IPS-NIHi11 (cell line): Measurements from ENCODE around the gene CKAP5.
"Not testable (repeated sequence)": the region's sequence is repeated elsewhere in the genome, so short reads cannot be mapped to it uniquely, and the experiment has no call there.

Experiments
- DNase-seq: peaks from one replicate; pipeline ENCODE4 v3.0.0; 2012; ENCODE audit warnings: mixed read lengths, low spot score

The CKAP5 gene

DNA sequence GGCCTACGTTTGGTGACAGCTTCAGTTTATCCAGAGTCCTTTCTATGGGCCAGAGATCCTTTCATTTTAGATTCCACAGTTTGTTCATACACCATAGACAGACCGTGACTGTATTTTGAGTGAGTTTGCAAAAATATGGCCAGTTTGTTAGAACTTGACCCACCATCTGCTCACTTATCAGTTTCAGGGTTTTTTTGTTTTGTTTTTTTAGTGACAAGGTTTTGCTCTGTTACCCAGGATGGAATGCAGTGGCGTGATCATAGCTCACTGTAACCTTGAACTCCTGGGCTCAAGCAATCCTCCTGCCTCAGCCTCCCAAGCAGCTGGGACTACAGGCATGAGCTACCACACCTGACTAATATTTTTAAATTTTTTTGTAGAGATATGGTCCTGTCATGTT is 9.1 kb upstream of the CKAP5 start:
- DNase-seq: no peak

DNA sequence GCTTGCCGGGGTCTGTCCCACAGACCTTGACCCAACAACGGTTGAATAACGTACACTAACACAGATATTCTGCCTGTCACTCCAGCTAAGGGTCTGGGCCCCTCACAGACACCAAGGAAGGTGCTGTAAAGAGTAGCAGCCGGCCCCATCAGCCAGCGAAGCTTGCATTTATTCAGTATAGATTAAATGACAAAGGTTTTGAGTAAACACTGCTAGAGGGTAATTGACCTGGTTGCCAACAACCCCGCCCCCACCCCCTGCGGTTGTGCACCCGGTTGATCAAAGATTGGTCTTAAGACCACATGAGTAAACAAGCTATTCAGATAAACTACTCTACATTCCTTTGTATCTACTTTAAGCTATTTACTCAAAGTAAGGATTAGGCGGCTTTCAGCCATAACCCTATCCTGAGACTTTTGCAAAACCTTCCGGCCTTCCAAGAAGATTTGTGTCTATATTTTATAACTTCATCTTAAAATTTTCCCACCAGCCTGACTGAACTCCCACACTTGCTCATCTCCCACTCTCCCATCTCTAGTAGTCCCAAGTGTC is 4.8 kb upstream of the CKAP5 start:
- no peak for DNase-seq

DNA sequence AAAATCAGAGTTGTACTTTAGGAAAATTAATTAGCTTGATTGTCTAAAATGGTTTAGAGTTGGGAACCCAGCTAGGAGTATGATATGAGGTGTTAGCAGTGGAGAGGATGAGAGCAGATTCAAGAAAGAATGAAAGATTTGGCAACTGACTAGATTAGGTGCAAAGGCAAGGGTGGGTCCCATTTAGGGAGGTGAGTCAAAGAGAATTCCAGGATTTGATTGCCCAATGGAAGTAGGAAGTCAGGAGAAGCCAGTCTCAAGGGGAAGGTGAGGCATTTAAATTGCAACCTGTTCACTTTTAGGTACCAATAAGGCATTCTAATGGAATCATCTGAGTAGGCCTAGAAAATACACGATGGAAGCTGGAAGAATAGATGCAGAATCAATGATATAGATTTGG is 3.6 kb upstream of the CKAP5 start:
- no peak for DNase-seq

DNA sequence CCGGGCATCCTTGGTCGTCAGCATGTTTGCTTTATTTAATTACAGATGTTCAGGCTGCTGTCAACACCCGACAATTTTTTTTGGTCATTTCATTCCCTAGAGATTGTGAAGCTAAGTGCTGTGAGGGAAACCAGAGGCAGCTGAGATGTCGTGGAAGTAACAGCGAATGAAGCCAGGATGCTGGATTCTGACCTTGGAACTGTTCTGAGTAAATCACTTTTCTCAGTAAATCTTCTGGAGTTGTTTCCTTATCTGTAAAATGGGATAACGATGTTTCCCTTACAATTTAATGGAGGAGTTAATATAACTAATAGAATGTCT is 390 bp upstream of the CKAP5 start:
- DNase-seq: no peak

DNA sequence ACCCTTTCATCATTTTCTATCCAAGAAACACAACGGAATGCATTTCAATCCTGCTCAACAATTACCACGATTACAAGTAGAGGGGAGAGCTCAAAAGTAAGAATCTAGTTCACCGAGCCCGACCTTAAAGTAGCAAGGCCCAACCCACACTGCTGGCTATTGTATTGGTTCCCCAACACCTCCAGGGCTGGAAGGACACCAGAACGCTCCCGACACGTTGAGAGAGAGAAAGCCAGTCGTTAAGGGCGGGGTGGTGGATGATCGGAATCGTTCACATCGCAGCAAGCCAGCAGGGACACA is 690 bp downstream of the CKAP5 start:
- no peak for DNase-seq

DNA sequence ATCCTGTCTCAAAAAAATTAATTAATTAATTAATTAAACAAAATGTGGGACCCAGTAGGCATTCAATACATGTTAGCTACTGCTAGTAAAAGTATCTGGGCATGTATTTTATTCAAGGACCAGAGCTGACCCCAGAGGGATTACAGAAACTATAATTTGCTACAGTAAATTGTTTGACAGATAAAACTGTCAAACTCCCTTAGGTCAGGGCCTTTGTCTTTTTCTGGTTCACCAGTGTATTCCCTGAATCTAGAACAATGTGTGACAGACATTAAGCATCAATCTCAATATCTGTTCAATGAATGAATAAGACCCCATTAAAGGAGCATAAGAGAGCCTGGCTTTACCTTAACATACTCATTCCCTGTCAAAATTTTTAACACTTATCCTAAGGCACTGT is 6.0 kb downstream of the CKAP5 start:
- DNase-seq: no peak

DNA sequence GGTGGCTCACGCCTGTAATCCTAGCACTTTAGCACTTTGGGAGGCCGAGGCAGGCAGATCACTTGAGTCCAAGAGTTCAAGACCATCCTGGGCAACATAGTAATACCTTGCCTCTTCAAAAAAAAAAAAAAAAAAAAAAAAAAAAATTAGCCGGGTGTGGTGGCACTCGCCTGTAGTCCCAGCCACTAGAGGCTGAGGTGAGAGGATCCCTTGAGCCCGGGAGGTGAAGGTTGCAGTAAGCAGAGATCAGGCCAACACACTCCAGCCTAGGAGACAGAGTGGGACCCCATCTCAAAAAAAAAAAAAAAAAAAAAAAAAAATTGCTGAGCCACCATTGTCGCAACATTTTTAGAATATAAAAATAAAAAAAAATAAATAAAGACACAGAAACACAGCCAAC is 7.6 kb downstream of the CKAP5 start:
- no peak for DNase-seq

DNA sequence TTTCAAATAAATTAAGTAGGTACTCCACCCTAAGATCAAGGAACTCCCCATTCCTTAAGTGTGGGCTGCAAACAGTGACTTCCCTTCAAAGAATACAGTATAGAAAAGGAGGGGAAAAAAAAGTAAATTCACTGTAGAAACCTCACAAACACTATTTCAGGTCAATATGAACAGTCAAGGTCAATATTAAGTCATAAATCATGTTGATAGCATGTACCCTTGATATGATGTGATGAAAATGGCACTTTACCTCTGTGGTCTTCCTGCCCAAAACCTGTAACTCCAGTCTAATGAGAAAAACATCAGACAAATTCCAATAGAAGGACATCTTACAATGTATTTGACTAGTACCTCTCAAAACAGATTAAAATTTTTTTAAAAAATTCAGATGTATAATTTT is 8.2 kb downstream of the CKAP5 start:
- DNase-seq: no peak

DNA sequence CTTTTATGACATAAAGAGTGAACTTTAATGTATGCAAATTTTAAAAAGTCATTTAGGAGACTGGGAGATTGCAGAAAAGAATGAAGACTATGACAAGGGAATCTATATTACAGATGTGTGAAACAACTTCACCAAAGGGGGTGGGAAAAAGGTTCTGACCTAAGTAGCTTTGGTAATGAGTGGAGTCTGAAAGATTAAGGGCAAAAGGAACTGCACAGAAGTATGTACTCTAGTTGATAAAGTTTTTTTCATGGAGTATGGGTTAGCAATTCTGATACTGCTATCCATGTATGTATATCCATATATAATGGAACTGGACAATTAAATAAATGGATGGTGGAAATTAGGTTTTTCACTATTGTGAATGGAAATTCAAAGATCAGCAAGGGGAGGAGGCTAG is 9.2 kb downstream of the CKAP5 start:
- DNase-seq: no peak

DNA sequence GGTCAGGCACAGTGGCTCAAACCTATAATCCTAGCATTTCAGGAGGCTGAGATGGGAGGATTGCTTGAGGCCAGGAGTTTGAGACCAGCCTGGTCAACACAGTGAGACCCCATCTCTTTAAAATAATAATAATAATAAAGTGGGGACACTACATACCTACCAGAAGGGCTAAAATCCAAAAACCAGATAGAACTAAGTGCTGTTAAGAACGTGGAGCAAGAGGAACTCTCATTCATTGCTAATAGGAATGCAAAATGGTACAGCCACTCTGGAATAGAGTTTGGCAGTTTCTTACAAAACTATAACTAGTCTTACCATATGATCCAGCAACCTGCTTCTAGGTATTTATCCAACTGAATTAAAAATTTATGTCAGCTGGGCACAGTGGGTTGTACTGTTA is 9.6 kb downstream of the CKAP5 start:
- DNase-seq: no peak

DNA sequence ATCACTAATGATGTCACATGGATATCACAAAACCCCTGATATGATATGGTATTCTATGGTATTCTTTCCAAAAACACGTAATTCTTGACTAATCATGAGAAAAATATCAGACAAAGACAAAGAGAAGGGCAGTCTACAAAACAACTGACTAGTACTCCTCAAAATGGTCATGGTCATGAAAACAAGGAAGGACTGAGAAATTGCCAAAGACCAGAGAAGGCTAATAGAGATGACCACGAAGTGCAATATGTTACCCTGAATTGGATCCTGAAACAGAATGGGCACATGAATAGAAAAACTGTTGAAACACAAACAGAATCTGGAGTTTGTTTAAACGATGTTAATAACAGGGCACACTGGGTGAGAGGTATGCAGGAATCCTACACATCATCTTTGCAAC is 10.2 kb downstream of the CKAP5 start:
- DNase-seq: no peak

DNA sequence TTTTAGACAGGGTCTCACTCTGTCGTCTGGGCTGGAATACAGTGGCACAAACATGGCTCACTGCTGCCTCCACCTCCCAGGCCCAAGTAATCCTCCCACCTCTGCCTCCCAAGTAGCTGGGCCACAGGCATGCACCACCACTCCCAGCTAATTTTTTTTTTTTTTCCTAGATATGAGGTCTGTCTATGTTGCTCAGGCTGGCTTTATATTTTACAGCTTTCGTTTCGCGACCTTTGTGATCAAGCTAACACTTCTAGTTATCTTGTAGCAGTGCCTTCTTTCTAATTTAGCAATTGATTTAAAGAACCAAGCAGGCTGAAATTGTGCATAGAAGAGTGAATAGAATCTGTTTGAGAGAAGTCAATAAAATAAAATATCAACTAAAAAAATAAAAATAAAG is 11.3 kb downstream of the CKAP5 start:
- DNase-seq: no peak

DNA sequence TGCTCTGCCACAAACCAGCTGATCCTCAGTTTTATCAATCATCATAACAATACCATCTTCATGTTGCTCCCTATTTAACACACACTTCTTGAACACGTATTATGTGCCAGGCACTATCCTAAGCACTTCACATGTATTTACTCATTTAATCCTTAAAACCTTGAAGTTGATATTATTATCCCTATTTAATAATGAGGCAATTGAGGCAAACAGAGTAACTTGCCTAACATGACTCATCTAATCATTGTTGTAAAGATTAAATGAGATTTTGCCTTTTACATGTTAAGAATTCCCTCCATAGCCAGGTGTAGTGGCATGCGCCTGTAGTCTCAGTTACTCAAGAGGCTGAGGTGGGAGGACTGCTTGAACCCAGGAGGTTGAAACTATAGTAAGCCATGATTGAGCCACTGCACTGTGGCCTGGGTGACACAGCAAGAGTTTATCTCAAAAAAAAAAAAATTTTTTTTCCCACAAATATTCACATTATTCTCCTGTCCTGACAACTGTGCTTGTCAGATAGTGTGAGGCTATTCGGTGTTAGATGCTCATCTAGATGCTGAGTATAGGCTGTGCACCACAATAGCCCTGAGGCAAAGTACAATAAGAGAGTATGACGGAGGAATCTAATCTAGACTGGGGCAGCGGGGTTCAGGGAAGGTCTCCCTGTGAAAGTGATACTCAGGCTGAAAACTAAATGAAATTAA is 13.4 kb downstream of the CKAP5 start:
- DNase-seq: no peak

DNA sequence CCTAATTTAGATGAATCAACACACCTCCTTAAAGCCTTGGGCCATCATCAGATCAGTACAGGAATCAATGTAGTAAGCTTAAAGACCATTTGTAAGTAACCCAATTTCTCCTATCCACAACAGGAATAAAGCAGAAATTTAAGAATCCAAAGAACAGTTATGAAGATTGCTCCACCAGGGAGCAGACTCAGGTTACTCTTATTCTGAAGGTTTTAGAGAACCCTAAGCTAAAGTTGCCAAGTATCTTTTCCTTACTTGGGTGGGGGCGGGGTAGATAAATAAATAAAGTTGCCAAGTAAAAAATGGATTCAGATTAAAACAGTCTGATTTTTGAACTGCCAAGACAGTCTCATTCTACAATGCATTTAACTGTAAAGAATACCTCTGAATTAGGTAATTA is 18.1 kb downstream of the CKAP5 start:
- no peak for DNase-seq

DNA sequence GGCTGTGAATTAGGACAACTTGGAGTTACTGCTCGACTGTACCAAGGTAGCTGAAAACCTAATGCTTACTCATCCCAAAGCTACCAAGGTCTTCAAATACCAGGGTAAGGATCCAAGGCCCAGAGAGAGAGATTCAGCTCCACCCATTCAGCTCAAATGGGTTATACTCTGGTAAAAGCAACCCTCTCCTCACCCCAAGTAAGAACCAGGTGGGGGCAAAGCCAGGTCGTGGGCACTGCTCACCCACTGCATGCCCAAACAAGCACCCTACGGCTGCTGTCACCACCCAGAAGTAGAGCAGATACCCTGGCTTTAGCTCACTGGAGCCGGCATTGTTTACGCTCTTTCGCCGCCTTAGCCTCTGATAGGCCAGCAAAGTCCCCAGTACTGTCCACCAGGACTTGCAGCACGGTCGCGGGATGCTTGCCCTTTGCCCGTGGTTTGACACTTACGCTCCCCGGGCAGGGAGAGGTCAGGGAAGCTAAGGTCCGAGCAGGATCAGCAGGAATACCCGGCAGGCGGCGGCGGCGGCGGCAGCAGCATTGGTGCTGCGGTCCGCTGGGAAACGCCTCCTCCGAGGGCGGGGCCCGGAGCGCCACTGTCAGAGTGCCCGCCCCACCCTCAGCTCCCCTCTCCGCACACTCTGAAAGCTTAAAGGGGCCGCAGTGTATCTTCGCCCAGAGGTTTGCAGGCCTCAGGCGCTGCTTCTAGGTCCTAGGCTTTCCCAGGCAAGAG is 19.6 kb downstream of the CKAP5 start:
- DNase-seq: peak; percentile 85

DNA sequence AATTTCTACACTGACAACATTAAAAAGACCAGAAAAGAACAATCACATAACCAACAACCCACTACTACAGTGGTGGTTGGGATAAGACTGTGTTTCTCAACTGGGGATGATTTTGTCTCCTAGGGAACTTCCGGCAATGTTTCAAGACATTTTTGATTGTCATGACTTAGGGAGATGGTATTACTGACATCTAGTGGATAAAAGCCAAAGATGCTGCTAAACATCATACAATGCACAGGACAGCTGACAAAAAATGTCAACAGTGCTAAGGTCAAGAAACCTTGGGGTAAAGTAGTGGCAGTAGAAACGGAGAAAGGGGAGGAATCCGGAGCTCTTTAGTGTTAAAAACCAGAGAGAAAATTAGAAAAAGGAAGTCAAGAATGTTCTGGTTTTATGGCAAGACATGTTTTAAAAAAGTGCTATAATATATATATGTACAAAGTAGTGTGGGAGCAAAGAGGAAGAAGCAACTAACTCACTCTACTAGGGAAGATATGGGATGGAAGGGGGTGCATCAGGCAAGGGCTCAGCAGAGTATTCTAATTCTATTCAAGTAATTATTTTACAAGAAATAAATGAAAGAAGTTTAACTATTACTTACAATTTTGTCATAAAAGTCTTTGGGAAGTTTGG is 37.2 kb downstream of the CKAP5 start:
- DNase-seq: no peak

DNA sequence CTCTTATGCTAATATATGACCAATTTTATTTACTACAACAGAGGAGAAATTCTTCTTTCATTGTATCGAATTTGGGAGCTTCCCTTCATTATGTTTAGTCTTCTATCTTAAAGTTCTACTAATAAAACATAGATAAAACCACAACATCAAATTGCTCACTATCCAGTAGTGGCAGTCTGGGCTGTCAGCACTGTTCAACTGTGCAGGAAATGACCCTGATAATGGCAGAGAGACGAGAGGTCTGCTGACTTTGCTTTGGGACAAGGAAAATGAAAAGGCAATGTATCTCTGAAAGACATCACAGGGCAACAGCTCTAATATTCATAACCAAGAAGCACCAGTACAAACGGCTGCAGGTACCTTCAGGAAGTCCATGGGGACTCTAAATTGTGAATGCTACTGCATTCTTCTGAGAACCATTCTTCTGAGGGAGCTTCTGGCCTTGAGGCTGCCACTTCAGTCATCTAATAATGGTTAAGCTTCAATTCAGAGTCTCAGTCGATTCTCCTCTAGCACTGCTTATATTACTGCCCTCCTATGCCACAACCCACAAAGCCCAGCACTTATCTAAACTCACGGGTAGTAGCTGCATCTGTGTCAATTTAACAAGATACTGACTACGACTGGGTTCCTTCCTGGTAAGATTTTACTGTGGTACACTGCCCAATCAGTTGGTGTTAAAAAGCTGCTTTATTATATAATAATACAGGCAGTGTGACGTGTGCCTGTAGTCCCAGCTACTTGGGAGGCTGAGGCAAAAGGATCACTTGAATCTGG is 44.2 kb downstream of the CKAP5 start:
- no peak for DNase-seq

DNA sequence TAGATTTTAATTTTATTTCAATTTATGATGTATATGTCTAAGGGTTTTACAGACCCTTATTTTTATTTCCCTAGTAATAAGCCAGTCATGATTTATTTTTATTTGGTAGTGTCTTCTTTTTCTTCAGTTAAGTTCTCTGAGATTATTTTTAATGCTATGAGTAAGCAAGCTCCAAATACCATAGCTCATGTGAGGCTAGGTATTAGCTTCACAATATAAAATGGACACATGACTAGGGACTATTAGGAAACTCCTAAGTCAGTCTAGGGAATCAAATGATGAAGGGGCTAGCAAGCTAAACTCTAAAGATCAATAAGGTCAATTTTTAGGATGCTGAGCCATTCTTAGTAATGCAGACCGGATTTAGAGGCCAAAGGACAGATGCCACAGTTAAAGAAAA is 45.9 kb downstream of the CKAP5 start:
- DNase-seq: no peak

DNA sequence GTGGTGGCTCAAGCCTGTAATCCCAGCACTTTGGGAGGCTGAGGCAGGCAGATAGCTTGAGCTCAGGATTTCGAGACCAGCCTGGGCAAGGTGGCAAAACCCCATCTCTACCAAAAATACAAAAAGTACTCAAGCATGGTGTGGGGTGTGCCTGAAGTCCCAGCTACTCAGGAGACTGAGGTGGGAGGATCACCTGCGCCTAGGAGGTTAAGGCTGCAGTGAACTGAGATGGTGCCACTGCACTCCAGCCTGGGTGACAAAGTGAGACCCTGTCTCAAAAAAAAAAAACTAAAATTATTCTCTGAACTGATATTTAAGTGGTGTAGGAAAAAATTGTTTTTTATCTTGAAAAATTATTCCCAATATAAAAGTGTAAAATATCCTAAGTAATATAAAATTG is 46.4 kb downstream of the CKAP5 start:
- not testable (repeated sequence) for DNase-seq

DNA sequence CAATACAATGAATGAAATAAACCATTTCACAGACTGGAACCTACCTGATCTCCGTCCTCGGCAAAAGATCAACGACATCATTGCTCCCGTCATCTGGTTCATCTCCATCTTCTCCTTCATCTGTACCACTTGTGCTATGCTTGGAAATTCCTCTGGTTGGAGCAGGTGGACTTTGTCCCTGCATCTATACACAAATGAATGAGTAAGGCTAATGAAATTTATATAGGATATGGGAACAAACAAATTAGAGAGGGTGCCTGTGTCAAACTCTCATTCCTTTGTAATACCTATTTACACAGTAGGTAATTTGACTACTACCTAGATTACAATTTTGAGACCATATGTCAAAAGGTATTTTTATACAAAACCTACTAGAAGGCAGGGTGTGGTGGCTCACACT is 67.7 kb downstream of the CKAP5 start:
- no peak for DNase-seq

DNA sequence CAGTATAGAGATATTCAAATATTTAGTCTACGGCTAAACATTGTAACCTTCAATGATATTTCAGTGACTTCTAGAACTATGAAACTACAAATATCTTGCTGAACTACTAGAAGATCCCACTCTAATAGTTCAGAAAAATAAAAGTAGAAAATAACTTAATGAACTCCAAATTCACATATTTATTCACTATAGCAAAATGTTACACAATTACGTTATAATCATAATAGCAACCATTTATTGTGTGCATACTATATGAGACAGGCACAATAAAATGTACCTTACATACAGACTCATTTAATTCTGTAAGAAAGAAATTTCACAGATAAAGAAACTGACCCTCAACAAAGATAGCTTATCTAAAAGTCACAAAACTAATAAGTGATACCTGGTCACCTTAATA is 69.2 kb downstream of the CKAP5 start:
- DNase-seq: no peak

DNA sequence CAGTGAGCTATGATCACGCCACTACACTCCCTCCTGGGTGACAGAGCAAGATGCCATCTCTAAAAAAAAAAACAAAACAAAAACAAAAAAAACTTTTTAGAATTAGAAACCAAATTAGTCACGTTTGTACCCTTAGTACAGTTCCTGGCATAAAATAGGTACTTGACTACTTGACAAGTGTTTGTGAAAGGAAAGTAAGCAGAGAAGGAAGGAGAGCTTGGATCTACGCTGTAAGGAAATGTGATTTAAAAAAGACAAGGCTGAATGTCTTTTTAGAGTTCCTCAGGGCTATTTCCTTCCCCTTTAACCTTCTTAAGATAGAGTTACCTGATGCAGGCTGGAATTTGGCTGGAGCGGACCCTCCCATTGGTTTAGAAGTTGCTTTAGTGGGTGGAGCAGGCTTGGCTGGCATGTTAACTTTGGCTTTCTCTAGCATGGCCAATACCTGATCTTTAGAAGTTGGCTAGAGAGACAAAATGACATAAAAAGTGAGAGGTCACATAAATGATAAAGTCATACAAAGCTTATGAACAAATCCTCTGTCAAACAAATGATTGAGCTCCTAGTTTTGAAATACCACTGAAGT is 76.4 kb downstream of the CKAP5 start:
- no peak for DNase-seq
